Measurements from ENCODE around the gene NSMF.

GRCh38 chr9:137406876-137407589, 52.1 kb downstream of the NSMF start:
- TF ChIP-seq MAX (IDR thresholded peaks at IDR 0.05; ENCODE audit: insufficient read depth, insufficient read length) (no peak), CTCF (IDR thresholded peaks at IDR 0.05; ENCODE audit: extremely low read depth in 1 of 2, insufficient read depth in 1 of 2, low read depth in 1 of 2, low read length in 2 of 2) (peak; percentile 83 to 87), EZH2 (IDR thresholded peaks at IDR 0.05; ENCODE audit: borderline replicate concordance, low read depth, low read length, severe bottlenecking) (no peak), JUN (IDR thresholded peaks at IDR 0.05; ENCODE audit: borderline replicate concordance, insufficient read depth, insufficient read length, low read depth) (no peak), MYC (IDR thresholded peaks at IDR 0.05; ENCODE audit: low read depth, low read length) (no peak), POLR2A (IDR thresholded peaks at IDR 0.05; ENCODE audit: low read depth, low read length) (no peak), POLR2AphosphoS5 (IDR thresholded peaks at IDR 0.05; ENCODE audit: insufficient read depth, low read depth, low read length) (peak; percentile 94), GATA2 (IDR thresholded peaks at IDR 0.05; ENCODE audit: insufficient read depth, insufficient read length, low read depth, low read length) (no peak)
